ENCODE data around the gene SLCO4C1. TPM values are rescaled to one million over a fixed set of nuclear protein-coding genes. Genes with fewer than 3 reads are reported as not detected.
A peak's percentile ranks its signal among the peaks of the same experiment; 100 is the strongest.

The SLCO4C1 gene
- total and polyA plus RNA-seq, 2 of the 13 experiments (the other 11 are each of a cell fraction or from before 2014, with no cell fraction given): 1.3 to 7.8 TPM

GRCh38 chr5:102296178-102296817, at the start of gene SLCO4C1 (continued):
- TF ChIP-seq ARNT2 (CRISPR knock-in tag; IDR thresholded peaks at IDR 0.05; ENCODE audit: low read depth) (peak; percentile 74; the same call in 1 of the 2 replicates), ZNF296 (CRISPR knock-in tag; conservative IDR thresholded peaks at IDR 0.05) (no peak; the same call in 1 of the 2 replicates), CHD2 (IDR thresholded peaks at IDR 0.05; ENCODE audit: low read depth, low read length) (no peak), MATR3 (CRISPR knock-in tag; IDR thresholded peaks at IDR 0.05) (no peak), SP5 (CRISPR knock-in tag; IDR thresholded peaks at IDR 0.05; ENCODE audit: borderline replicate concordance, low read depth) (peak; percentile 19; the same call in 1 of the 2 replicates), ZFP82 (CRISPR knock-in tag; IDR thresholded peaks at IDR 0.05; ENCODE audit: borderline replicate concordance) (peak; percentile 92; the same call in 1 of the 2 replicates), NR3C1 (CRISPR knock-in tag; IDR thresholded peaks at IDR 0.05) (no peak), NAIF1 (CRISPR knock-in tag; IDR thresholded peaks at IDR 0.05; ENCODE audit: borderline replicate concordance) (peak; percentile 96; the same call in 1 of the 2 replicates), HNRNPLL (IDR thresholded peaks at IDR 0.05; ENCODE audit: low read depth, low read length, poor library complexity, severe bottlenecking) (peak; percentile 99), ZNF143 (CRISPR knock-in tag; IDR thresholded peaks at IDR 0.05) (0 out of 2 replicates have a peak, but pooled peaks have one; percentile 17), ZNF207 (IDR thresholded peaks at IDR 0.05; ENCODE audit: borderline replicate concordance) (no peak), ZNF660 (CRISPR knock-in tag; IDR thresholded peaks at IDR 0.05; ENCODE audit: borderline replicate concordance, low read depth) (no peak), ATRX (CRISPR knock-in tag; IDR thresholded peaks at IDR 0.05; ENCODE audit: borderline replicate concordance) (no peak), TOE1 (CRISPR knock-in tag; IDR thresholded peaks at IDR 0.05) (no peak; the same call in 1 of the 2 replicates), SP1 (IDR thresholded peaks at IDR 0.05) (no peak), SP1 (CRISPR knock-in tag; IDR thresholded peaks at IDR 0.05) (peak; percentile 81), ZNF350 (CRISPR knock-in tag; IDR thresholded peaks at IDR 0.05; ENCODE audit: borderline replicate concordance, low read depth) (peak; percentile 93; the same call in 1 of the 2 replicates), SMAD3 (CRISPR knock-in tag; IDR thresholded peaks at IDR 0.05) (peak; percentile 43; the same call in 1 of the 2 replicates), ZNF552 (CRISPR knock-in tag; IDR thresholded peaks at IDR 0.05; ENCODE audit: borderline replicate concordance) (peak; percentile 61; the same call in 1 of the 2 replicates), SALL1 (CRISPR knock-in tag; IDR thresholded peaks at IDR 0.05) (peak; percentile 95), ZFAT (CRISPR knock-in tag; conservative IDR thresholded peaks at IDR 0.05) (no peak)
- TF ChIP-seq, protein P1, sequence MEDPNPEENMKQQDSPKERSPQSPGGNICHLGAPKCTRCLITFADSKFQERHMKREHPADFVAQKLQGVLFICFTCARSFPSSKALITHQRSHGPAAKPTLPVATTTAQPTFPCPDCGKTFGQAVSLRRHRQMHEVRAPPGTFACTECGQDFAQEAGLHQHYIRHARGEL (CRISPR knock-in tag; IDR thresholded peaks at IDR 0.05): no peak
- TF ChIP-seq, protein P2, sequence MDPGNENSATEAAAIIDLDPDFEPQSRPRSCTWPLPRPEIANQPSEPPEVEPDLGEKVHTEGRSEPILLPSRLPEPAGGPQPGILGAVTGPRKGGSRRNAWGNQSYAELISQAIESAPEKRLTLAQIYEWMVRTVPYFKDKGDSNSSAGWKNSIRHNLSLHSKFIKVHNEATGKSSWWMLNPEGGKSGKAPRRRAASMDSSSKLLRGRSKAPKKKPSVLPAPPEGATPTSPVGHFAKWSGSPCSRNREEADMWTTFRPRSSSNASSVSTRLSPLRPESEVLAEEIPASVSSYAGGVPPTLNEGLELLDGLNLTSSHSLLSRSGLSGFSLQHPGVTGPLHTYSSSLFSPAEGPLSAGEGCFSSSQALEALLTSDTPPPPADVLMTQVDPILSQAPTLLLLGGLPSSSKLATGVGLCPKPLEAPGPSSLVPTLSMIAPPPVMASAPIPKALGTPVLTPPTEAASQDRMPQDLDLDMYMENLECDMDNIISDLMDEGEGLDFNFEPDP (CRISPR knock-in tag; conservative IDR thresholded peaks at IDR 0.05): no peak
- TF ChIP-seq, protein P3, sequence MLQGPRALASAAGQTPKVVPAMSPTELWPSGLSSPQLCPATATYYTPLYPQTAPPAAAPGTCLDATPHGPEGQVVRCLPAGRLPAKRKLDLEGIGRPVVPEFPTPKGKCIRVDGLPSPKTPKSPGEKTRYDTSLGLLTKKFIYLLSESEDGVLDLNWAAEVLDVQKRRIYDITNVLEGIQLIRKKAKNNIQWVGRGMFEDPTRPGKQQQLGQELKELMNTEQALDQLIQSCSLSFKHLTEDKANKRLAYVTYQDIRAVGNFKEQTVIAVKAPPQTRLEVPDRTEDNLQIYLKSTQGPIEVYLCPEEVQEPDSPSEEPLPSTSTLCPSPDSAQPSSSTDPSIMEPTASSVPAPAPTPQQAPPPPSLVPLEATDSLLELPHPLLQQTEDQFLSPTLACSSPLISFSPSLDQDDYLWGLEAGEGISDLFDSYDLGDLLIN (CRISPR knock-in tag; IDR thresholded peaks at IDR 0.05; ENCODE audit: borderline replicate concordance): 0 out of 2 replicates have a peak, but pooled peaks have one; percentile 71
- TF ChIP-seq, protein P4, sequence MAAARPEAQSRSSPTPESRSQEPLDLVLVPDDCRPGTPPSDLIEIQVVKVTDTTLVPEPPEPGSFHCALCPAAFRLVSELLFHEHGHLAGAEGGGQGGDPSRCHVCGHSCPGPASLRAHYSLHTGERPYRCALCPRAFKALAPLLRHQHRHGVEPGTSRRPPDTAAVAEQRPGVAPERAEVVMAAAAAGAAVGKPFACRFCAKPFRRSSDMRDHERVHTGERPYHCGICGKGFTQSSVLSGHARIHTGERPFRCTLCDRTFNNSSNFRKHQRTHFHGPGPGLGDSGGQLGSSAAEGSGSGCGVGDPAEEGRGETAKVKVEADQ (CRISPR knock-in tag; IDR thresholded peaks at IDR 0.05; ENCODE audit: borderline replicate concordance): peak; percentile 89
- TF ChIP-seq, protein P5, sequence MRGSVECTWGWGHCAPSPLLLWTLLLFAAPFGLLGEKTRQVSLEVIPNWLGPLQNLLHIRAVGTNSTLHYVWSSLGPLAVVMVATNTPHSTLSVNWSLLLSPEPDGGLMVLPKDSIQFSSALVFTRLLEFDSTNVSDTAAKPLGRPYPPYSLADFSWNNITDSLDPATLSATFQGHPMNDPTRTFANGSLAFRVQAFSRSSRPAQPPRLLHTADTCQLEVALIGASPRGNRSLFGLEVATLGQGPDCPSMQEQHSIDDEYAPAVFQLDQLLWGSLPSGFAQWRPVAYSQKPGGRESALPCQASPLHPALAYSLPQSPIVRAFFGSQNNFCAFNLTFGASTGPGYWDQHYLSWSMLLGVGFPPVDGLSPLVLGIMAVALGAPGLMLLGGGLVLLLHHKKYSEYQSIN (CRISPR knock-in tag; IDR thresholded peaks at IDR 0.05; ENCODE audit: borderline replicate concordance): no peak
